Nephron progenitor cell (in vitro differentiated cells): ENCODE data around the gene IFNA13.
"Not testable (repeated sequence)": the region's sequence is repeated elsewhere in the genome, so short reads cannot be mapped to it uniquely, and the experiment has no call there.

ENCODE experiments used
- DNase-seq: peaks from one replicate; pipeline ENCODE4 v3.0.0; 2021
- H3K27ac Mint-ChIP-seq: 2 replicates; pipeline ENCODE4 v1.8.0; 2021; ENCODE audit warnings: mild to moderate bottlenecking, moderate library complexity, mixed read lengths
- H3K27me3 Mint-ChIP-seq: 2 replicates; pipeline ENCODE4 v1.8.0; 2021; ENCODE audit warnings: mild to moderate bottlenecking, low read depth, mixed read lengths; ENCODE audit not compliant: poor library complexity
- H3K36me3 Mint-ChIP-seq: 2 replicates; pipeline ENCODE4 v1.8.0; 2021; ENCODE audit warnings: low read depth, mixed read lengths
- H3K4me1 Mint-ChIP-seq: 2 replicates; pipeline ENCODE4 v1.8.0; 2021; ENCODE audit warnings: mixed read lengths
- H3K4me3 Mint-ChIP-seq: 2 replicates; pipeline ENCODE4 v1.8.0; 2021; ENCODE audit warnings: mild to moderate bottlenecking, moderate library complexity, mixed read lengths
- H3K9me3 Mint-ChIP-seq: 2 replicates; pipeline ENCODE4 v1.8.0; 2021; ENCODE audit warnings: mild to moderate bottlenecking, moderate library complexity, mixed read lengths
- CTCF ChIP-seq: fragments of 200-600 bp; sonication (generic); IDR thresholded peaks from 2 replicates; pipeline ENCODE4 v1.5.0; 2021; ENCODE audit warnings: antibody characterized with exemption

The IFNA13 gene

GRCh38 chr9:21381448-21382339 lies 13.8 kb upstream of the IFNA13 start:
- no peak for DNase-seq
- Mint-ChIP-seq H3K4me1 (peaks cover 19% of the 10 kb centered on the region), H3K27me3 (peaks cover 20% of the 10 kb centered on the region)

GRCh38 chr9:21371467-21371866 lies 3.6 kb upstream of the IFNA13 start:
- DNase-seq, H3K27ac Mint-ChIP-seq, H3K36me3 Mint-ChIP-seq, H3K4me1 Mint-ChIP-seq, H3K9me3 Mint-ChIP-seq, H3K27me3 Mint-ChIP-seq, H3K4me3 Mint-ChIP-seq: not testable (repeated sequence)

More at GRCh38 chr9:21381448-21382339, 13.8 kb upstream of the IFNA13 start:
- no peak overlapping the region for H3K27ac Mint-ChIP-seq
- peaks cover 4% of the 10 kb centered on the region for H3K9me3 Mint-ChIP-seq
- no peak overlapping the region for H3K4me3 Mint-ChIP-seq
- H3K36me3 Mint-ChIP-seq, result no peaks in the 10 kb centered on the region
- no peak for TF ChIP-seq CTCF

GRCh38 chr9:21367169-21367568 lies 688 bp downstream of the IFNA13 start:
- H3K27me3 Mint-ChIP-seq, result peaks cover 16% of the 10 kb centered on the region
- H3K4me1 Mint-ChIP-seq, H3K4me3 Mint-ChIP-seq, DNase-seq, H3K9me3 Mint-ChIP-seq, H3K27ac Mint-ChIP-seq, H3K36me3 Mint-ChIP-seq: not testable (repeated sequence)

- H3K4me3 Mint-ChIP-seq, result no peak overlapping the region
- H3K27me3 Mint-ChIP-seq, result peaks cover 16% of the 10 kb centered on the region
- no peak overlapping the region for H3K27ac Mint-ChIP-seq
- peaks cover 9% of the 10 kb centered on the region for H3K4me1 Mint-ChIP-seq
- DNase-seq, result no peak
- no peaks in the 10 kb centered on the region for H3K9me3 Mint-ChIP-seq
- no peaks in the 10 kb centered on the region for H3K36me3 Mint-ChIP-seq
- no peak for TF ChIP-seq CTCF
Observed at GRCh38 chr9:21362287-21362686, 5.6 kb downstream of the IFNA13 start.

GRCh38 chr9:21357479-21358460 lies 10.1 kb downstream of the IFNA13 start:
- peaks cover 15% of the 10 kb centered on the region for H3K4me1 Mint-ChIP-seq
- DNase-seq, result no peak
- peak overlapping the region; percentile 84 for H3K27ac Mint-ChIP-seq
- TF ChIP-seq CTCF, result no peak
- peaks cover 4% of the 10 kb centered on the region for H3K27me3 Mint-ChIP-seq
- no peak overlapping the region for H3K4me3 Mint-ChIP-seq
- peaks cover 6% of the 10 kb centered on the region for H3K36me3 Mint-ChIP-seq
- peaks cover 18% of the 10 kb centered on the region for H3K9me3 Mint-ChIP-seq

- no peak within 1 kb of the TSS for H3K4me3 Mint-ChIP-seq
- H3K4me1 Mint-ChIP-seq, result no peaks in the 10 kb centered on the region
- H3K9me3 Mint-ChIP-seq, result peaks cover 28% of the 10 kb centered on the region
- no peak within 1 kb of the TSS for H3K27ac Mint-ChIP-seq
- no peak for TF ChIP-seq CTCF
- no peak for DNase-seq
- H3K36me3 Mint-ChIP-seq, result peaks cover 6% of the 10 kb centered on the region
- H3K27me3 Mint-ChIP-seq, result peaks cover 6% of the 10 kb centered on the region
Observed at GRCh38 chr9:21350787-21351186, 17.1 kb downstream of the IFNA13 start, which contains the start of gene IFNA6. TSS of gene IFNA6 (minus strand) at chr9:21350887. CDS start at chr9:21350887, 0 bp downstream.
